Activated CD4-positive, alpha-beta T cell treated with anti-CD3 and anti-CD28 coated beads, Interleukin-2, amount 50 U/mL, for 4 hours (primary cell): ENCODE results near the gene RPS15.
"Not testable (repeated sequence)": the region's sequence is repeated elsewhere in the genome, so short reads cannot be mapped to it uniquely, and the experiment has no call there.

Experiments used
- DNase-seq, 2 experiments: peaks; one replicate each; pipeline ENCODE4 v3.0.0-alpha.2; 2020

Gene RPS15

DNA sequence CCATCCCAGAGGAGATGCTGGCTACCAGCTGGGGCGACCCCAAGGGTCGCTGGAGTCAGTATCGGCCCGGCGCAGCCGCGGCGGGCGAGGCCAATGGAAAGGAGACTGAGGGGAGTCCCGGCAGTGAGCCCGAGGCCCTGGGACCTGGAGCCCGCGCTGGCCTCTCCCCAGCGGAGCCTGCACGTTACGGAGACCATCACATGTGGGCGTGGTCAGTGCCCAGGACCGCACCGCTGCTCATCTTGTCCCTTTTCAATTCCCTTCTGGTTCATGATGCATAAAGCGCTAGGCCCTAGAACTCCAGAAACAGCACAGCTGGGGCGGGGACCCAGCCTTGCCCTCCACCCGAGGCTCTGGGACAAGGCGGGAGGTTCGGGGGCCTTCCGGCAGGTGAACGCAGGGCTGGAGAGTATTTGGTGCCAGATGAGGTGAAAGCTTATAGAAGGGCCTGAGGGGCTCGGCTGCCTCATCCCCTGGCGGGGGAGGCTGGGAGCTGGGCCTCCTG lies 32.9 kb downstream of the RPS15 start:
- no peak for DNase-seq

DNA sequence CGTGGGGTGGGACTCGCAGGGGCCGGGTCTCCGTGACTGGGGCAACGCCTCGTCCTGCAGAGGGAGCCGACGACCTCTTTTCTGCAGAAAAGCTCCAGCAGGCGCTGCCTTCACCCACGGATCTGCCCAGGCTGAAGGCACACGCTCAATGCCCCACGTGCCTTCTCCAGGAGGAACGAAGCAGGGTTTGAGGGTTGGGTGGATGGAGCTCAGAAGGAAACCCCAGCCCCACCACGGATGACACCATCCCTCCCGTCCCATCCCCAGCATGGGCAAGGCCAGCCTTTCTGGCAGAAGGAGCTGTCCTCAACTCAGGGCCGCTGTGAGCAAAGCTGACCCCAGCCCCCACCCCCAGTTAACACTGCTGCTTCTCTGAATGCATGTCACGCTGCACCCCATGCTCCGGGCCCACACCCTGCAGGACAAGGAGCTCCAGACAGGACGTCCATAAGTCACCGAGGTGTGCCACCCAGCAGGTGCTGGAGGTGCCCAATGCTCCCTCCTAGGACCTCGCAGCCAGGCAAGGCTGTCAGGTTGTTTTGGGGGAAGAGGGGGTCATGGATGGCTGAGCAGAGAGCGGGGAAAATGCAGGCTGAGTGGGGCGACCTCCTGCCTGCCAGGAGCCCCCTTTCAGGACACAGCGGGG lies 33.4 kb downstream of the RPS15 start:
- DNase-seq, result no peak

DNA sequence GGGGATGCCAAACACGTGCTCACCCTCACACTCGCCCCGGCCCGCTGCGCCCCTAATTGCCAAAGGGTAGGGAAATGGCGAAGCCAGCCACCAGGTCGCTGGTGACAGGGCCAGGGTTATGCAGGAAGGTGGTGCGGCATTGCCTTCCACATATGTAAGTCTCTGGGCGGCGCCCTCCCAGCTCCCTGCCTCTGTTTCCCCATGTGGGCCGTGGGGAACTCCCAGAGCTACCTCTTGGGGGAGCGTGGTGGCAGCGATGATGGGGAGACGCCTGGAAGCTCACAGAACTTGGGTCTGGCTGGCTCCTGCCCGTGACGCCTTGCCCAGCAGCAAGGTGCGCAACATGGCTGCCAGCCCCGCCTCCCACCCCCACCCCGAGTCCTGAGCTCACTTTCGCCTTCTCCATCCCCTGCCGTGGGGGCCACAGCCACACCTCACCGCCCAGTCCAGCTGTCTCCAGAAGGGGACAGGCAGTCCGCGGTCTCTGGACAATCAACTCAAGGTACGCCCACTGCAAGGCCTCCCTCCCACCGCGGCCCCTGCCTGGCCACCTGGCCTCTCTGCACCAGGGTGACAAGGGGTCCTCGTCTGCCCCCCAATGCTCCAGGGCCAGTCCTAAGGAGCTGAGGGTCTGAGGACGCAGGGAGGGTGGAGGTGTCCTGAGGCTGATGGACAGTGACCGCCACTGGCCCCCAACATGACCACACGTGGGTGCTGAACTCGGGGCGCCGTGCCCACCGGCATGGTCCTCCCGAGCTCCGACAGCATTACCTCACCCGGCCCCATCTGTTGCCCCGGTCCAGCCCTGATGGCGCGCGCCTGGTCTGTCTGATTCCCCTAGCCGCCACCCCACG lies 34.3 kb downstream of the RPS15 start:
- no peak for DNase-seq

DNA sequence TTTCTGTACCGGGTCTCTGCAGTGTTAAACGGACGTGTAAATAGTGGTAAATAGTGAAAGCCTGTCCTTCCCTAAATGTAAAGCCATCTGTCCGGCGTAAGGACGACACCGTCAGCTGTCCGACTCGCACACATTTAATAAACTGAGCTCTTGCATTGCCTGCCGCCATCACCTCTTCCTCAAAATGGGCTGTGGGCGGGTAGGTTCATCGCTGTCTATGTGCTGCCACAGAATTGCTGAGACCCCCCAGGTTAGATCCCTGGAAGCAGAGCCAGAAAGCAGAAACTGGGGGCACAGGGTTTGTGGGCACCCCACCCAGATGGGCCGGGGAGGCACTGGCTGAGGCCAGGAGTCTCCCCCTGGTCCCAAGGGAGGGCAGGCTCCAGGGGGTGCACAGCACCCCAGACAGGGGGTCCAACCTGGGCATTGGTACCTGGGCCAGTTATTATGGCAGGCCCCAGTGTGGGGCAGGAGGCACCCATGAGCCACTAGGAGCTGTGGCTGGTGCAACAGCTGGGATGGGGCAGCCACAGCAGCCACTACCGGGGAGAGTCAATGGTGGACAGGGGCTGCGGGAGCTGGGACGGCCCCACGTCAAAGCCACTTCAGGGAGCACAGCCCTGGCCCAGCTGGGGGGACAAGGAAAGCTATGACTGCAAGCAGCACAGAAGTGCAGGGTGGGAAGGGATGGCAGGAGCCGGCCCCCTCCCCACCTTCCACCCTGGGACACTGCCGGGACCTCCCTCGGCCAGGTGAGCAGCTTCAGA lies 35.1 kb downstream of the RPS15 start:
- DNase-seq, result no peak

DNA sequence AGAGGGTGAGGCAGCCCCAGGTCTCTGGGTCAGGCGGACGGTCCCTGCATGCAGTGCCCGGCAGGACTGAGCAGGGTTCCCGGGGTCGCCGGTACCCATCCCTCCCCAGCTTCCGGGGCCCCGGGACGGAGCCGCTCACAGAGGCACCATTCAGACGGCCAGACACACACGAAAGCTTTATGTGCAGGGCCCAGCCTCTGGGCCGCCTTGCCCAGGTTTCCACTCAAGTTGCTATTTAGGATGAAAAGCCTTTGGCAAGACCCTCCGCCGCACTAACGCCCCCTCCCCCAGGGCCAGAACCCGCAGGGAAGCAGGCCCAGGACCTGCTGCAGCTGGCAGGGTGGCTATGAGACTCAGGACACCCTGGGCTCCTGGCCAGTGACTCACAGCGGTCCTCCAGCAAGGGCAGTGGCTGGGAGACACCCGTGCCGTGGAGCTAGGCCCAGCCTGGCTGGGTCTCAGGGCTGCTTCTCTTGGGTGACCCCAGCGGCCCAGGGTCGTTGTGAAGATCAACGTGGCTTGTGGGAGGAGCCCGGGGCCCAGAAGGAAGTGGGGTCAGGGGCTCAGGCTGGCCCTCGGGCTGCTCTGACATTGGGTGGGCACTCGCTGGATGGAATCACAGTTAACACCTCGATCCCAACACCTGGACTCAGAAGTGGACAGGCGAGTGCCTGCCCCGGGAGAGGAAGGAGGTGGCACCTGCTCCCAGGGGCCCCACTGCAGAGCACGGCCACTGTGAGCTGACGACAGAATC lies 36.0 kb downstream of the RPS15 start:
- no peak for DNase-seq

DNA sequence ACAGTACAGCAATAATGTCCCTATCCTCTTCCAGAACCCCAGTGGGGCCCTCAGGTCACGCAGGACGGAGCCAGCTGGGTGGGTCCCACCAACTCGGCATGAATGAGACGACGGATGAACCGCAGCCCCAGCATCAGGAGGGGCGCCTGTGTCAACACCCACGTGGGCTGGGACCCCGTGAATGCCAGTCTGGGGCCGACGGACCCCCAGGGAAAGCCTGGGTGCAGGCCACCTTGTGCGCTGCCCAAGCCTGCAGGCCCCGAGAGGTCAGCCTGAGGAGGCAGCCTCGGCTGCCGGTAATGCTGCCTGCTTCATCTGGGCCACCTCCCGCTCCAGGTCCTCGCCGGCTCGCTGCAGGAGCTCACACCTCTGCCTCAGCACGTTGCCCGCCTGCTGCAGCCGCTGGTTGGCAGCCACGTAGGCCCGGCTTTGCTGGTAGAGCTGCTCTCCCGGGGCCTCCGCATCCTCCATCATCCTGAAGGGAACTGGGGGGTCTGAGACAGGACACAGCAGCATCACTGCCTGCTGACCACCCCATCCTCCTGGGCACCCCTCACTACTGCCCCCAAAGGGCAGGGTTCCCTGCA lies 36.7 kb downstream of the RPS15 start:
- no peak for DNase-seq

DNA sequence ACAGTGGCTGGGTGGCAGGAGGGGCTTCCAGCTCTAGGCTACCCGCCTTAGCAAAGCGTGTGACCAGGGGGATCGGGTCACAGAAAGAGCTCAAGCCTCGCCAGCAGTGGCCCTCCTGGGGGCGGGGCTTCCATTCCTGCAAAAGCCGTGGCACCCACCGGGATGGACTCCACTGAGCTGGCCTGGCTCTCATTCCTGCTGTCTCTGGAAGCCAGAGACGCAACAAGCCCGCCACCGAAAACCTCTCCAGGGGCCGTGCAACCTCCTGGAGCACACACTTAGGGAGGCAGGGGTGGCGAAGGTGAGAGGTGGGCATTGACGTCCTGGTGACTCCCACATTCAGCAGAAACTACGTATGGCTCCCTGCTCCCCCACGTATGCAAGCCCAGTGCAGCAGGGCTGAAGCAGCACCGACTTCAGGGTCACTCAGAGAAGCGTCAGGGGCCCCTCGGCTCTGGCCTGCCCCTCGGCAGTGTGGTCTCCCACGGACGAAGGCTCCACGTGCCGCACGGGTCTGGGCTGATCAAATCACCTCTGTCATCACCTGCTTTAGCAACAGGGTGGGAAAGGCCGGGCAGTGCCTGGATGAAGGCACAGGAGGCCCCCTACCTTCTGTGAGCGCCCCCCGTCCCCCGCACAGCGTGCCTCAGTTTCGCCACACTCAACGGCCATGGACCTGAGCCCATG lies 37.7 kb downstream of the RPS15 start:
- DNase-seq, result no peak

DNA sequence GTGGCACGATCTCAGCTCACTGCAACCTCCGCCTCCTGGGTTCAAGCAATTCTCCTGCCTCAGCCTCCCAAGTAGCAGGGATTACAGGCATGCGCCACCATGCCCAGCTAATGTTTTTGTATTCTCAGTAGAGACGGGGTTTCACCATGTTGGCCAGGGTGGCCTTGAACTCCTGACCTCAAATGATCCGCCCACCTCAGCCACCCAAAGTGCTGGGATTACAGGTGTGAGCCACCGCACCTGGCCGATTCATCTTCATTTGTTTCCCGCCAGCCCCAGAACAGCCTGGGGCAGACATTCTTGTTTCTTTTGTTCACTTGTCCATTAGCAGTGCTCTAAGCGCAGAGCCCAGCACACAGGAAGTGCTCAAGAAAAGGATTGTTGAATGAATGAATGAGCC lies 38.9 kb downstream of the RPS15 start:
- DNase-seq, result not testable (repeated sequence)

DNA sequence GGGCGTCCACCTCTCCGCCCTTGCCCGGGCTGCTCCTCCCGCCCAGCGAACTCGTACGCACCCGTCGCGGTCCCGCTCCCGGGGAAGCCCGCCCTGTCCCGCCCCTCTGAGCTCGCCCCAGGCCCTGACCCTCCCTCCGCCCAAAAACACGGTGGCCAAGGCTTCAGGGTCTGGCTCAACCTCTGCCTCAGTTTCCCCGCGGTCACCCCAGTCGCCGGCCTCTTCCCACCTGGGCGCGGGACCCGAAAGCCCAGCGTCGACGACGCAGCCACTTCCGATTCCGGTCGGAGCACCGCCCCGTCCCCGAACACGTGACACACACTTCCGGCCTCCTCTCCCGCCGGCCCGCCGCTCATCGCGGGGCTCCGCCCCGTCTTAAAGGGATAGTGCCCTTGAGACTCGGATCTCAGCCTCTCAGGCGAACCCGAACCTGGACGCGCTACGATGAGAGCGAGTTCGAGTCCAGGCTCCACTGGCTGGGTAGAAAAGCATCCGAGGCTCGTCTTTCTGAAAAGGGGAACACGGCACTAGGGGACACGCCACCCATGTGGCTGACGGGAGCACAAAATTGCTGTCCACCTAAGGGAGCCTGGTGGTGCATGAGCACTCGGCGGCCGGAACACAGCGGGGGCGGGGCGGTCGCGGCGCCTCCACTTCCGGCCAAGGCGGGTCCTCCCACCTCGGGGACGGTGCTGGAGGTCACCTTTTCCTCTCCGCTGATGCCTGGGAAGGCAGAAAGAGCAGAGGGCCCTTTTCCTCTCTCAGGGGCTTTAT lies 40.9 kb downstream of the RPS15 start, which contains the start of gene C19orf25:
Gene C19orf25, minus strand, starts transcription at position 282 of the 774 bp plus-strand sequence. CDS start 312 bp downstream, outside the sequence.
- peak; percentile 89 to 90 for DNase-seq

DNA sequence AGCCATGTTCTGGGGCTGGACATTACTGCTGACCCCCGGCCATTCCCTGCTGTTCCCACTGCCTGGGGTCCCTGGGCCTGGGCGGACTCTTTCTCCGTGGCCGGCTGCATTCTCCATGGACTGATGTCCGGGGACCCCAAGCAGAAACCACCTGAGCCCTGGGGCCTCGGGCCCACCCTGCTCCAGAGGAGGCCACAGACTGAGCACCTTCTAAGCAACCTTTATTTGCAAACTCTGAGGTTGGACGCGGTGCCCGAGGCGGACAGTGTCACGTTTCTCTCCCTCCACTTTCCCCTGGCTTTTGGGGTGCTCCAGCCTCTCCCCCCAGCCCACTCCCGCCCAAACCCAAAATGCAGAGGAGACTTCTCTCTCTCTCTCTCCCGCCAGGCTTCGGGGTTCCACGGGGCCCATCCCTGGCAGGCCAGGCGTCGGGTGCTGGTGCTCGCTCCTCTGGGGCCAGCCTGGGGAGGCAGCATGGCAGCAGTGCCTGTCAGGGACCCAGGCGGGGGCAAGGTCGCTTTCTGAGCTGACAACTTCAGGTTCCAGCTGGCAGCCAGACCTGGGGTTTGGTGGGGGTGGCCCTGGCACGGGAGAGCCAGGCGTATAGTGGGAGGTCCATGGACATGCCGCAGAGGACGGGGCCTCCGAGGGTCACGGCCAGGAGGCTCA lies 43.2 kb downstream of the RPS15 start:
- no peak for DNase-seq

DNA sequence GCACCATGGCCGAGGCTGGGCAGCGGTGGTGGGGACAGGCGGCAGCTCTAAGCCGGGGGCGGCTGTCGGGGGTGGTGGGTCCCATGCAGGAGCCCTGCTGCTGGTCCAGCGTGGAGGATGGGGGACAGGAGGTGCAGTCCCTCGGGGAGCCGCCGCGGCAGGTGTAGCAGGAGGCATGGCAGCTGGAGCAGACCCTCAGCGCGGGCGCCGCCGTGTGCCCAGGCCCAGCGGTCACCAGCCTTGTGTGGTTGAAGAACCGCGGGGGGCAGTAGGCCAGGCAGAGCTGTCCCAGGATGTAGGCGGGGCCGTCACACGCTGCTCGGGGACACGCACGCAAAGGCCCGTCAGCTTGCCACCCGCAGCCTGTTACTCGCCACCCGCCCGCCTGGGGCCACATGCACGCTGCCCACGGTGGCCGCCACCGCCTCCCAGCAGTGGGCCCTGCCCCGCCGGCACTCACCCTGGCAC lies 43.7 kb downstream of the RPS15 start:
- DNase-seq, result no peak

DNA sequence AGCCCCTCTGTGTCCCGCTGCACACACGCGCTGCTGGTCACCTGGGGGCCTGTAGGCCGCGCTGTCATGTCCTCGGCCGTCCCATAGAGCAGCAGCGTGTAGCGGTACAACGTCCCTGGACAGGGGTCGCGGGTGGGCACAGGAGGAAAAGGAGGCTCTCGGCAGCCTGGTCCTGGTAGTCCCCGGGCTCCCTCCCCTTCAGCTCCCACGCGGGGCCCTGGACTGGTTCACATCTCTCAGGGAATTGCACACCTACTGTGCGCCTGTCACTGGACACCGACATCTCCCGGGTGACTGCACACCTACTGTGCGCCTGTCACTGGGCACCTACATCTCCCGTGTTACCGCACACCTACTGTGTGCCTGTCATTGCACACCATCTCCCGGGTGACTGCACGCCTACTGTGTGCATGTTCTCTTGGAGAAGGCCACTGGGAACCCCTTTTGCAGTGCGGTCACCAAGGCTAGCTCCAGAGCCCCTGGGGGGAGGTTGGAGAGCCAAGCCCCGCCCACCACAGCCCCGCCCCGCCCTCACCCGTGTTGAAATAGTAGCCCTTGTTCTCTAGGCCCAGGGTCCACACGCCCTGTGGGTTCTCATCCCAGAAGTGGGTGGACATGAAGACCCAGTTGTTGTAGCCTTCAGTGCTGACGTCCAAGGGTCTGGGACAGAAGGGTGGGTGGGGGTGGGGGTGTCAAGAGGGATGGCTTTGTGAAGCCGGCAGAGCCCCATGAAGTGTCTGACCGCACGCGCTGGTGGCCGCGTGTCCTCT lies 44.4 kb downstream of the RPS15 start:
- no peak for DNase-seq

DNA sequence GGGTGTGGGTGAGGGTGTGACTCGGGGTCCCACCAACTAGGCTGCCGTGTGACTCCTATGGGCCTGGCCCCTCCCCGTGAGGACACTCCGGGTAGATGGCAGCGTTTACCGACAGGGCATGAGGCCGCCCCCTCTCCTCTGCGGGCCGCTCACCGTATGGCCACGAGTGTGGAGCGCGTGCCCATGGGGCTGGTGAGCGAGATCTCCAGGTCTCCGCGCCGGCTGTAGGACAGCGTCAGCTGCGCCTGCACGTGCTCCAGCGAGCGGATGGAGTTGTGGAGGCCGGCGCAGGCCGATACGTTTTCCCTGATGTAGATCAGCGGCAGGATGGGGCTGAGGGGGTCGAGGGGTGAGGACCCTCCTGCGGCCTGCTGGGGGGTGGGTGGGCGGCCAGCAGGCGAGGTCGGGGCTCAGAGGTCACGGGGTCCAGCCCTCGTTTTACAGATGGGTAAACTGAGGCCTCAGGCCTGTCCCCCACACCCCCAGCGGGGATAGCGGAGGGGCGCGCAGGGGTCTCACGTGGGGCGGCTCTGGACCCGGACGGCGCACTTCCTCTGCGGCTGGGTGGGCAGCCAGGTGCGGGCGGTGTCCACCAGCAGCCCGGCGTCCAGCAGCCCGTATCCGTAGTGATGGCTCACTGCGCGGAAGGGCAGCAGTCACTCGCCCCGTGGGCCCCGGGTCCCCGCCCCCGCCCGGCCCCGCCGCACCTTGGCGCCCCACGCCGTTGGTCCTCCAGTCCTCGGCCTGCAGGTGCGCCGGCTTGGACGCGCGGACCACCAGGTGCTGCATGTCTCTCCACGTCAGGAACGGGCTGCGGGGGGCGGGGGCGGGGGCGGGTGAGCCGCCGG lies 45.2 kb downstream of the RPS15 start:
- DNase-seq, result no peak

DNA sequence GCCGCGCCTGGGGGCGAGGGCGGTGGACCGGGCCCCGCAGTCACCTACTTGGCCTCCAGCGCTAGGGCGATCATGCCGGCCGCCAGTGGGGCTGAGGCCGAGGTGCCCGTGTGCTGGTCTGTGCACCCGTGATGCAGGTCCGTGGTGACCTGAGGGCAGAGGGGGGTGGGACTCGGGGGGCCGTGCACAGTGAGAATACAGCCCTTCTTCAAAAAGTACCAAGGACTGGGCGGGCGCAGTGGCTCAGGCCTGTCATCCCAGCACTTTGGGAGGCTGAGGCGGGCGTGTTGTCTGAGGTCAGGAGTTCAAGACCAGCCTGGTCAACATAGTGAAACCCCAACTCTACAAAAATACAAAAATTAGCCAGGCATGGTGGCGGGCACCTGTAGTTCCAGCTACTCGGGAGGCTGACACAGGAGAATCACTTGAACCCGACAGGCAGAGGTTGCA lies 45.8 kb downstream of the RPS15 start:
- DNase-seq, result no peak

DNA sequence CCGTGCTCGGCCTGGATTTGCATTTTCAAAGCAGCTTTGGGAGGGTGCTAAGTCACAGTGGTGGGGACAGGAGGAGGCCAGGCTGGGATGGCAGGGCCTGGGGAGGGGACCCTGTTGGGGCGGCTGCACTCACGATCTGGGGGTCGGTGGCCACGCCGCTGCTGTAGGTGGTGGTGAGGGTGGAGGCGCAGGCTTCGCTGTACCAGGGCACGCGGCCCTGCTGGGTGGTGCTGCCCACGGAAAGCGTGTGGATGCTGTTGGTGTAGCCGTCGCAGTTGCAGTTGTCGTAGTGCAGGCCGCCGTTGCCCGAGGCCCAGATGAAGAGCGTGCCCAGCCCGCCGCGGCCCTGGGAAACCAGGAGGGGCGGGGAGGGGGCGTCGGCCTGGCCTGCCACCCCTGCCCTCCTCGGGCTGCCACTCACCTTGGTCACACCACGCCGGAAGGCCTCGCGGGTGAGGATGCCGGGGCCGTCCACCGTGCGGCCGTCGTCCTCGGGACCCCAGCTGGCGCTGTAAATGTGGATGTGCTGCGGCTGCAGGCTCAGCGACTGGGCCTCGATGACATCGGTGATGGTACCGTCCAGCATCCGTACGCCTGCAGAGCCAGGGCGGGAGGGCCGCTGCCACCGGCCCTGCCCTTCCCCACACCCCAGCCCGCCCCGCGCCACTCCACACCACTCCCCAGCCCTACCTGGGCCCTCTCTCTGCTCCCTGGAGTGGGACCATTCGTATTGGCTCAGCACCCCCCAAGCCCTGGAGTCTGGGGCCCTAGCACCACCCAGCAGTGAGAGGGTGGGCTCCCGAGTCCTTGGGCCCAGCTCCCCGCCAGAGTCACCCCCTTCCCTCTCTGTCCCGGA lies 48.8 kb downstream of the RPS15 start:
- DNase-seq, result no peak

DNA sequence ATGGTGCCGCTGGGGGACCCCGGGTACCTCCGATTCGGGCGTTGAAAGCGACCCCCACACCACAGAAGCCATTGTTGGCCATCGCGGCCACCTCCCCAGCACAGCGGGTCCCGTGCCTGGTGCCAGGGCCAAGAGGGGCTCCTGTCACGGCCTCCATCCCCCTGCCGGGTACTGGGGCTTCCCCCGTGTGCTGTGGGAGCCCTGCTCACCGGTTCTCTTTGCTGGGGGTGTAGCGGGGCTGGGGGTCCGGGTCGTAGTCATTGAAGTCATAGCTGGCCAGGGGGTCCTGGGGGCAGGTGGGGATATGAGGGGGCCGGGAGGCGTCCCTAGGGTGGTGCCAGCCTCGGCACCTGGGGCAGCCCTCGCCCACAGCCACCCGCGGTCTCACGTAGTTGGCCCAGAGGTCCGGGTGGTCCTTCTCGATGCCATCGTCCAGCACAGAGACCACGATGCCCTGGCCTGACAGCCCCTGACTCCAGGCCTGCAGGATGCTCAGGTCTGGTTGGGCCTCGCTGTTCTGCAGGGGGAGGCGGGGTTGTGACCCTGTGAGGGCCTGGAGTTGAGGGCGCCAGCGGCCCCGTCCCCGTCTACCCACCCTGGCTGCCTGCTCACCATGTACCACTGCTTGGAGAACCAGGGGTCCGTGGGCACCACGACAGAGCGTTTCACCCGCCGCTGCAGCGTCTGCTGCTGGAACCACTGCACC lies 49.5 kb downstream of the RPS15 start:
- no peak for DNase-seq

DNA sequence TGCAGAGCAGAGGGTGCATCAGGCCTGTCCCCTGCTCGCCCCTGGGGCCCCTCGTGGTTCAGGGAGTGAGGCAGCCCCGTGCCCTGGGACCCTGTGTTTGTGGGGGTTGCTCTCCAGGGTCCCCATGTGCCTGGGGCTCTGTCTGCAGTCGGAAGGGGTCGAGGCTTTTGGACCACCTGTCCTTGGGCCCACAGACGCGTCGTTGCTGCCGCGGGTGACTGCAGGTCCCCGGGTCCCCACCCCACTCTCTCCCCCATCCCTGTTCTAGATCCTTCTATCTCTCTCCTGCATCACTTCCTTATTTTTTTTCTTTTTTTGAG lies 50.0 kb downstream of the RPS15 start:
- DNase-seq, result no peak
